ENCODE measurements around the gene OGG1.

DNA sequence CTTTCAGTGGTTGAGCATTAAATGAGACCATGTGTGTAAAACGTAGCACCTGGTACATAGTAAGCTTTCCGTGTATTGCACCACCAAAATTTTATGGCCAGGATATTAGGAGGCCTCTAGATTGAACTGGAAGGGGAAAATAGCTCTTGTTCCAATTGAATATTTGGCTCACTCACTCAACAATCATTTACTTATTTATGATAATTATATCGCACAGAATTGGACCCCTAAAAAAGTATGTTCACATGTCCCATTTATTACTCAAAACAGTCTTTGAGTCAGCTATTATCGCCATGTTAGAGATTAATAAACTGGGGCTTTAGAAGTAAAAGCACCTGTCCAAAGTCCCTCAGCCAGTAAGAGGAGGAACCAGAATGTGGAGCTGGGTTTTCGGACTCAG, 55.2 kb downstream of the OGG1 start:
- TF ChIP-seq POLR2AphosphoS5 (IDR thresholded peaks at IDR 0.05; ENCODE audit: low read depth, low read length) (no peak), TAF1 (IDR thresholded peaks at IDR 0.05; ENCODE audit: borderline replicate concordance, insufficient read depth, low read length) (no peak), SIN3A (IDR thresholded peaks at IDR 0.05; ENCODE audit: borderline replicate concordance, insufficient read depth, low read length) (no peak)
- TF ChIP-seq, protein P1, sequence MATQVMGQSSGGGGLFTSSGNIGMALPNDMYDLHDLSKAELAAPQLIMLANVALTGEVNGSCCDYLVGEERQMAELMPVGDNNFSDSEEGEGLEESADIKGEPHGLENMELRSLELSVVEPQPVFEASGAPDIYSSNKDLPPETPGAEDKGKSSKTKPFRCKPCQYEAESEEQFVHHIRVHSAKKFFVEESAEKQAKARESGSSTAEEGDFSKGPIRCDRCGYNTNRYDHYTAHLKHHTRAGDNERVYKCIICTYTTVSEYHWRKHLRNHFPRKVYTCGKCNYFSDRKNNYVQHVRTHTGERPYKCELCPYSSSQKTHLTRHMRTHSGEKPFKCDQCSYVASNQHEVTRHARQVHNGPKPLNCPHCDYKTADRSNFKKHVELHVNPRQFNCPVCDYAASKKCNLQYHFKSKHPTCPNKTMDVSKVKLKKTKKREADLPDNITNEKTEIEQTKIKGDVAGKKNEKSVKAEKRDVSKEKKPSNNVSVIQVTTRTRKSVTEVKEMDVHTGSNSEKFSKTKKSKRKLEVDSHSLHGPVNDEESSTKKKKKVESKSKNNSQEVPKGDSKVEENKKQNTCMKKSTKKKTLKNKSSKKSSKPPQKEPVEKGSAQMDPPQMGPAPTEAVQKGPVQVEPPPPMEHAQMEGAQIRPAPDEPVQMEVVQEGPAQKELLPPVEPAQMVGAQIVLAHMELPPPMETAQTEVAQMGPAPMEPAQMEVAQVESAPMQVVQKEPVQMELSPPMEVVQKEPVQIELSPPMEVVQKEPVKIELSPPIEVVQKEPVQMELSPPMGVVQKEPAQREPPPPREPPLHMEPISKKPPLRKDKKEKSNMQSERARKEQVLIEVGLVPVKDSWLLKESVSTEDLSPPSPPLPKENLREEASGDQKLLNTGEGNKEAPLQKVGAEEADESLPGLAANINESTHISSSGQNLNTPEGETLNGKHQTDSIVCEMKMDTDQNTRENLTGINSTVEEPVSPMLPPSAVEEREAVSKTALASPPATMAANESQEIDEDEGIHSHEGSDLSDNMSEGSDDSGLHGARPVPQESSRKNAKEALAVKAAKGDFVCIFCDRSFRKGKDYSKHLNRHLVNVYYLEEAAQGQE (IDR thresholded peaks at IDR 0.05; ENCODE audit: insufficient read depth in 1 of 2, low read depth in 2 of 2, low read length in 2 of 2): no peak
